Gastrocnemius medialis (tissue), 4 donors: ENCODE data around the gene PIAS4. TPM values are rescaled to one million over a fixed set of nuclear protein-coding genes. Genes with fewer than 3 reads are reported as not detected.

Source experiments
- ATAC-seq, 2 donors: fragments of 150-250 bp; one replicate each; pipeline ENCODE4 v1.9.1; 2016
- DNase-seq, 2 donors: peaks; one replicate each; pipeline ENCODE4 v3.0.0-alpha.2; 2019
- H3K27ac ChIP-seq, 4 donors: fragments of 200-600 bp; sonication (generic); 1 replicate in 1 of 4; 2 replicates in 3 of 4; pipeline ENCODE4 v1.5.1; 2016 to 2018; ENCODE audit warnings: mild to moderate bottlenecking in 2 of 4, moderate library complexity in 1 of 4
- H3K27me3 ChIP-seq, 3 donors: fragments of 200-600 bp; sonication (generic) in 2 of 3; 1 replicate in 1 of 3; 2 replicates in 2 of 3; pipeline versions ENCODE4 v1.5.1 to v1.6.0; 2016 to 2019; ENCODE audit warnings: mild to moderate bottlenecking in 1 of 3, moderate library complexity in 1 of 3
- H3K36me3 ChIP-seq, 2 donors: fragments of 200-600 bp; sonication (generic) in 1 of 2; one replicate each; pipeline ENCODE4 v1.5.1; 2017 to 2018
- H3K4me1 ChIP-seq, 2 donors: fragments of 200-600 bp; sonication (generic) in 1 of 2; one replicate each; pipeline ENCODE4 v1.5.1; 2016 to 2017; ENCODE audit warnings: mild to moderate bottlenecking in 2 of 2
- H3K4me3 ChIP-seq, 4 donors: fragments of 200-600 bp; sonication (generic) in 3 of 4; 1 replicate in 1 of 4; 2 replicates in 3 of 4; pipeline ENCODE4 v1.5.1; 2016 to 2019; ENCODE audit warnings: mild to moderate bottlenecking in 2 of 4
- H3K9me3 ChIP-seq, 3 donors: fragments of 200-600 bp; sonication (generic) in 2 of 3; 1 replicate in 1 of 3; 2 replicates in 2 of 3; pipeline ENCODE4 v1.5.1; 2016 to 2019
- POLR2A ChIP-seq, 2 donors: fragments of 450-650 bp; IDR thresholded peaks; one replicate each; pipeline ENCODE4 v1.6.1; 2017; ENCODE audit warnings: antibody characterized with exemption in 2 of 2, mild to moderate bottlenecking in 2 of 2, moderate library complexity in 2 of 2
- in situ Hi-C, 4 donors: fragments of 200-750 bp; cut with MboI; loops; one replicate each; pipeline versions ENCODE4 v1.15.0 to v1.8.0; 2017; ENCODE audit warnings: low sequenced_read_pairs in 4 of 4
- intact Hi-C: fragments of 100-400 bp; cut with DNase I; formaldehyde crosslinking; loops from one replicate; pipeline ENCODE4 v1.15.1; 2023; ENCODE audit warnings: low total_unique reads
- total RNA-seq, 4 donors: library from RNA; depleted of rRNA; stranded (reverse); fragments of >200 nt; gene quantifications; one replicate each; pipeline versions ENCODE4 v1.1.0 to v1.2.3, GENCODE V29; 2016
- TF ChIP-seq, protein P1 (sequence below), 5 experiments: fragments of 450-650 bp in 3 of 5; fragments of 200-600 bp in 2 of 5; sonication (generic) in 2 of 5; IDR thresholded peaks in 4 of 5; conservative IDR thresholded peaks in 1 of 5; 1 replicate in 4 of 5; 2 replicates in 1 of 5; pipeline ENCODE4 v1.5.1; 2016 to 2019; ENCODE audit warnings: antibody characterized with exemption in 5 of 5, mild to moderate bottlenecking in 3 of 5, moderate library complexity in 3 of 5

The PIAS4 gene
- total RNA-seq, 4 donors from 2014 or later: 15.5 to 20.0 (median 17.5) TPM

DNA sequence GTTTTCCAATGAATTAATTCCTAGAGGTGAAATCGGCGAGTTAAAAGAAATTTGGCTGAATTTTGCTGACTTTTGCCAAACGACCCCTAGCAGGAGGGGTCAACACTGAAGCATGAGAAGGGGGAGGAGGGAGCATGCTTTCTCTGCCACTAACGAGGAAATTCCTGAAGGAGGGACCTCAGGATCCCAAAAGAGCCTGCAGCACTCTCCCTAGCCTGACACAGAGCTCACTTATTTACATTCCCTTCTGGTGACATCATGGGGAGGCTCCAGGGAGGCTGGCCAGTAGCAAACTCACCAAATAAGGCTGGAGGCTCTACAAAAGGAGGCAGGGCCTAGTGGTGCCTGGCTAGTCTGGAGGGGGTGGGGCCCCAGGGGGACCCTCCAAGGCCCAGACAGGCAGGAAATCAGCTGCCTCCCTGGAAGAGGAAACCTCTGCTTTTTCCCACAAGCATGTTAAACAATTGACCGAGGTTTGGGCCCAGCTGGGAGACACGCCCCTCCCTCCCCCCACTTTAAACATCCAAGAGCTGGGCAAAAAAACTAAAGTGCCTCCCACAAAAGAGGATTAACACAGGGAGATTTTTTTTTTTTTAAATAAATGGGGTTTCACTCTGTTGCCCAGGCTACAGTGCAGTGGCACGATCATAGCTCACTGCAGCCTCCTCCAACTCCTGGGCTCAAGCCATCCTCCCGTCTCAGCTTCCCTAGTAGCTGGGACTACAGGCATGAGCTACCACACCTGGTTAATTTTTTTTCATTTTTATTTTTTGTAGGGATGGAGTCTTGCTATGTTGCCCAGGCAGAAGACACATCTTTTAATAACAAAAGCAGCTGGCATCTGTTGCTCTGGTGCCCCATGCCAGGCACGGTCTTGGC, 38.7 kb upstream of the PIAS4 start:
- in situ Hi-C loops (no loop called here), intact Hi-C loops (loop anchor here (2.0 kb wide), 1 partner anchor 14 kb away; no protein-coding TSS in a partner anchor)
- TF ChIP-seq POLR2A (IDR thresholded peaks at IDR 0.05): peak in 1 of 2 donors; percentile 62
- TF ChIP-seq, protein P1, sequence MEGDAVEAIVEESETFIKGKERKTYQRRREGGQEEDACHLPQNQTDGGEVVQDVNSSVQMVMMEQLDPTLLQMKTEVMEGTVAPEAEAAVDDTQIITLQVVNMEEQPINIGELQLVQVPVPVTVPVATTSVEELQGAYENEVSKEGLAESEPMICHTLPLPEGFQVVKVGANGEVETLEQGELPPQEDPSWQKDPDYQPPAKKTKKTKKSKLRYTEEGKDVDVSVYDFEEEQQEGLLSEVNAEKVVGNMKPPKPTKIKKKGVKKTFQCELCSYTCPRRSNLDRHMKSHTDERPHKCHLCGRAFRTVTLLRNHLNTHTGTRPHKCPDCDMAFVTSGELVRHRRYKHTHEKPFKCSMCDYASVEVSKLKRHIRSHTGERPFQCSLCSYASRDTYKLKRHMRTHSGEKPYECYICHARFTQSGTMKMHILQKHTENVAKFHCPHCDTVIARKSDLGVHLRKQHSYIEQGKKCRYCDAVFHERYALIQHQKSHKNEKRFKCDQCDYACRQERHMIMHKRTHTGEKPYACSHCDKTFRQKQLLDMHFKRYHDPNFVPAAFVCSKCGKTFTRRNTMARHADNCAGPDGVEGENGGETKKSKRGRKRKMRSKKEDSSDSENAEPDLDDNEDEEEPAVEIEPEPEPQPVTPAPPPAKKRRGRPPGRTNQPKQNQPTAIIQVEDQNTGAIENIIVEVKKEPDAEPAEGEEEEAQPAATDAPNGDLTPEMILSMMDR (IDR thresholded peaks at IDR 0.05 in 4 of 5, conservative IDR thresholded peaks at IDR 0.05 in 1 of 5): no peak
- no peaks in the 10 kb centered on the region for H3K9me3 ChIP-seq
- ATAC-seq (peak; percentile 72 to 82), DNase-seq (peak; percentile 82 to 93)
- no peaks in the 10 kb centered on the region for H3K27me3 ChIP-seq
- H3K36me3 ChIP-seq: peaks cover 0 to 34% of the 10 kb centered on the region in 2 donors
- peaks cover 42% of the 10 kb centered on the region in 2 donors for H3K4me1 ChIP-seq
- peak overlapping the region in 3 of 4 donors; percentile 1 to 92 (median 79) for H3K4me3 ChIP-seq
- H3K27ac ChIP-seq: peak overlapping the region; percentile 97 to 100 (median 98)

DNA sequence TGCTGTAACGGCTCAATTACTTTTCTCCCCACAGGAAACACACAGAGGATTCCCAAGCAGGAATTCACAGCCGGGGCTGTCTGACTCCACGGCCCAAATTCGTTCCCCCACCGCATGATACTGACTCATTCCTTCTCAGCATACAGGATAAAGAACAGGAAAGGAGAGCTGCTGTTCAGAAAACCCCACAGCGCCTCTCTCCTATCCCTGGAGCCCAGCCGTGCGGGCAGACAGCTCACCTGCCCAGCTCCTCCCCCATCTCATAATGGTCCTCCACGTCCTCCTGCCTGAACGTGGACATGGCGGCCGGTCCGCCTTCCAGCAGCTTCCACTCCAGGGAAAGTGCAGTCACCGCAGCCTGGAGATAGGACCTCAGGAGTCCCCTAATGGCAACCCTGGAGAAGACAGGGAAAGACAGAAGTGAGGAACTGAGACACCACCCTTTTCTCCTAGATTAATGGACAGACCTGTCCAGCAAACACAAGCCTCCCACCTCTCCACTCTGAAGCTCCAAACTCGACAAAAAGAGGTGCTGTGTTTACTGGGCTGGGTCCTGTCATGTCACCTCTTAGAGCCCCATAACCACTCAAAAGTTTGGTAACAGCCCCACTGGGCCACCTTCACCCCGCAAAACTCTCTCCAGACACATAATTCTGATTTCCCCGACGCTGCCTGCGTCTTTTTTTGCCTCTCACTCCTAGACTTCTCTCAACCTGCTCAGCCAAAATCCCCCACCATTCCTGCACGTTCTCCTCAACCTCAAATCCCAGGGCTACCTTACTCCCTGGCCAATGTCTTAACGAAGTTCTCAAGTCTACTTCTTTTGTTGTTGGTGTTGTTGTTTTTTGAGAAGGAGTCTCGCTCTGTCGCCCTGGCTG, 37.9 kb upstream of the PIAS4 start:
- peak; percentile 71 to 85 for TF ChIP-seq POLR2A (IDR thresholded peaks at IDR 0.05)
- TF ChIP-seq, protein P1 (IDR thresholded peaks at IDR 0.05 in 4 of 5, conservative IDR thresholded peaks at IDR 0.05 in 1 of 5): peak in 3 of 5 experiments; percentile 12 to 27 (median 14)
- H3K27me3 ChIP-seq: no peaks in the 10 kb centered on the region
- peak overlapping the region; percentile 97 to 100 (median 98) for H3K27ac ChIP-seq
- DNase-seq (peak; percentile 75 to 87), ATAC-seq (peak; percentile 44 to 68)
- peaks cover 0 to 25% of the 10 kb centered on the region in 2 donors for H3K36me3 ChIP-seq
- peaks cover 42% of the 10 kb centered on the region in 2 donors for H3K4me1 ChIP-seq
- intact Hi-C loops: loop anchor here (2.0 to 10.0 kb wide), 2 partner anchors 15 to 1805 kb away; partner anchors contain the start of gene DOT1L
- in situ Hi-C loops: no loop called here
- H3K9me3 ChIP-seq: no peaks in the 10 kb centered on the region
- peak overlapping the region; percentile 79 to 98 (median 90) for H3K4me3 ChIP-seq

DNA sequence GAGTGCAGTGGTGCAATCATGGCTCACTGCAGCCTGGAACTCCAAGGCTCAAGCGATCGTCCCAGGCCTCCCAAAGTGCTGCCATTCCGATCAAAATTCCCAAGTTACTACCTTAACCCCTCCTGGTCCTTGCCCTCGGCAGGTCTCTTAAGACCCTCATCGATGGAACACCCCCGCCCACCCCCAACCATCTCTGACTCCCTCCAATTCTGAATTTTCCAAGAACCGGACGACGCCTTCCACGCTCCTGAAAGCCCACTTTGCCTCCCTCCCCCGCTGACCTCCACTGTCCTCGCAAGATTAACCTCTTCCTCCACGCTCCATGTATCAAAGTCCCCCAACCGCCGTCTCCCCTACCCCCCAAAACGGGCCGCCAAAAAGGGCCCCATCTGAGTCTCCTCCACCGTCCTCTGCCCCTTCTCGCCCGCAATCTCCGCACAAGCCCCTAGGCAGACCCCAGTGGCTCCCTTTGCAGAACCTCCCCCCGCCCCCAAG, 37.2 kb upstream of the PIAS4 start:
- intact Hi-C loops (loop anchor here (10.0 kb wide), 1 partner anchor 1806 kb away; the partner anchor contains the start of gene DOT1L), in situ Hi-C loops (no loop called here)
- DNase-seq (no peak), ATAC-seq (peak; percentile 0 to 7)
- Histone ChIP-seq H3K36me3 (peaks cover 0 to 23% of the 10 kb centered on the region in 2 donors), H3K4me3 (peak overlapping the region; percentile 79 to 98 (median 90)), H3K4me1 (peaks cover 42% of the 10 kb centered on the region in 2 donors), H3K27ac (peak overlapping the region; percentile 97 to 100 (median 98)), H3K9me3 (no peaks in the 10 kb centered on the region), H3K27me3 (no peaks in the 10 kb centered on the region)
- TF ChIP-seq POLR2A (IDR thresholded peaks at IDR 0.05): no peak
- TF ChIP-seq, protein P1 (IDR thresholded peaks at IDR 0.05 in 4 of 5, conservative IDR thresholded peaks at IDR 0.05 in 1 of 5): no peak
